ENCODE data around the gene EFCAB11.

EFCAB11 gene

DNA sequence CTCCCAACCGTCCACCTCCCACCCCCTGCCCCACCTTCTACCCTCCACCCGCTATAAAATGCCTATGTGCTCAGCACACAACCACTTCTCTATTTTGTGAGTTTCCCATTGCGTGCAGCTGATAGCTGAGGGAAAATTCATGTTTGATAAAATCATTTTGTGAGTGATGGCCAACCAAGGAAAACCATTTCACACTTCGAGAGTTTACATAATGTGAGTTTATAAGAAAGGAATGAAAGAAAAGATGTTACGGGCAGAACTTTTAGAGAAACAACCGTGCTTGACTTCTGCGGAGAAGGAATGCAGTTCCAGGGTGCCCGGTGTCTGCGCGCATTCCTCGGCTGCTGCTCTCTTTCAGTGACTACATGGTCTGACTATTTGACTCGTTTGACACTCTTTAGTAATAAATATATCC lies 140.9 kb downstream of the EFCAB11 start:
- H3K9me2 ChIP-seq (replicated peaks; ENCODE audit: low read depth, low read length) = no peaks in the 10 kb centered on the region
- no peaks in the 10 kb centered on the region for H3F3A ChIP-seq (ENCODE audit: low read depth)
- no peaks in the 10 kb centered on the region for H3K9me3 ChIP-seq (ENCODE audit: insufficient read depth, low read depth, low read length)
- H3K4me2 ChIP-seq (ENCODE audit: low read depth, low read length, poor library complexity, severe bottlenecking) = no peak overlapping the region
- H3K4me1 ChIP-seq (ENCODE audit: insufficient read depth, low read length, poor library complexity, severe bottlenecking) = no peaks in the 10 kb centered on the region
- H3K4me3 ChIP-seq (ENCODE audit: low read length, poor library complexity, severe bottlenecking) = no peak overlapping the region
- no peaks in the 10 kb centered on the region for H4K20me1 ChIP-seq (ENCODE audit: insufficient read depth, low read length, poor library complexity, severe bottlenecking)
- TF ChIP-seq CTCF (conservative IDR thresholded peaks at IDR 0.05; ENCODE audit: low read length) (no peak), EZH2phosphoT487 (IDR thresholded peaks at IDR 0.05; ENCODE audit: borderline replicate concordance) (no peak)
- no peaks in the 10 kb centered on the region for H3K27me3 ChIP-seq (ENCODE audit: insufficient read depth, low read length, poor library complexity, severe bottlenecking)
- no peak overlapping the region for H3K9ac ChIP-seq (ENCODE audit: low read depth, low read length, poor library complexity, severe bottlenecking)
- H3K36me3 ChIP-seq (ENCODE audit: insufficient read depth, low read length) = no peaks in the 10 kb centered on the region
- H3K79me2 ChIP-seq (ENCODE audit: insufficient read depth, low read length) = no peaks in the 10 kb centered on the region
- H2AFZ ChIP-seq (ENCODE audit: low read length) = no peak overlapping the region

GRCh38 chr14:89811954-89812575 lies 142.5 kb downstream of the EFCAB11 start:
- no peaks in the 10 kb centered on the region for H4K20me1 ChIP-seq (ENCODE audit: insufficient read depth, low read length, poor library complexity, severe bottlenecking)
- H3K4me1 ChIP-seq (ENCODE audit: insufficient read depth, low read length, poor library complexity, severe bottlenecking) = peaks cover 3% of the 10 kb centered on the region
- no peaks in the 10 kb centered on the region for H3K36me3 ChIP-seq (ENCODE audit: insufficient read depth, low read length)
- no peak overlapping the region for H3K4me3 ChIP-seq (ENCODE audit: low read length, poor library complexity, severe bottlenecking)
- no peak for TF ChIP-seq CTCF (conservative IDR thresholded peaks at IDR 0.05; ENCODE audit: low read length)
- no peak for TF ChIP-seq EZH2phosphoT487 (IDR thresholded peaks at IDR 0.05; ENCODE audit: borderline replicate concordance)
- no peaks in the 10 kb centered on the region for H3K9me2 ChIP-seq (replicated peaks; ENCODE audit: low read depth, low read length)
- no peak overlapping the region for H3K4me2 ChIP-seq (ENCODE audit: low read depth, low read length, poor library complexity, severe bottlenecking)
- H3F3A ChIP-seq (ENCODE audit: low read depth) = no peaks in the 10 kb centered on the region
- H3K9ac ChIP-seq (ENCODE audit: low read depth, low read length, poor library complexity, severe bottlenecking) = no peak overlapping the region
- no peaks in the 10 kb centered on the region for H3K27me3 ChIP-seq (ENCODE audit: insufficient read depth, low read length, poor library complexity, severe bottlenecking)
- no peaks in the 10 kb centered on the region for H3K79me2 ChIP-seq (ENCODE audit: insufficient read depth, low read length)
- H3K9me3 ChIP-seq (ENCODE audit: insufficient read depth, low read depth, low read length) = no peaks in the 10 kb centered on the region
- no peak overlapping the region for H2AFZ ChIP-seq (ENCODE audit: low read length)

- H2AFZ ChIP-seq (ENCODE audit: low read length) = no peak overlapping the region
- no peak overlapping the region for H3K9ac ChIP-seq (ENCODE audit: low read depth, low read length, poor library complexity, severe bottlenecking)
- no peaks in the 10 kb centered on the region for H3F3A ChIP-seq (ENCODE audit: low read depth)
- H3K4me3 ChIP-seq (ENCODE audit: low read length, poor library complexity, severe bottlenecking) = no peak overlapping the region
- H4K20me1 ChIP-seq (ENCODE audit: insufficient read depth, low read length, poor library complexity, severe bottlenecking) = no peaks in the 10 kb centered on the region
- H3K4me2 ChIP-seq (ENCODE audit: low read depth, low read length, poor library complexity, severe bottlenecking) = no peak overlapping the region
- peaks cover 4% of the 10 kb centered on the region for H3K4me1 ChIP-seq (ENCODE audit: insufficient read depth, low read length, poor library complexity, severe bottlenecking)
- no peaks in the 10 kb centered on the region for H3K27me3 ChIP-seq (ENCODE audit: insufficient read depth, low read length, poor library complexity, severe bottlenecking)
- no peaks in the 10 kb centered on the region for H3K9me2 ChIP-seq (replicated peaks; ENCODE audit: low read depth, low read length)
- TF ChIP-seq EZH2phosphoT487 (IDR thresholded peaks at IDR 0.05; ENCODE audit: borderline replicate concordance) (no peak), CTCF (conservative IDR thresholded peaks at IDR 0.05; ENCODE audit: low read length) (no peak)
- H3K36me3 ChIP-seq (ENCODE audit: insufficient read depth, low read length) = no peaks in the 10 kb centered on the region
- no peaks in the 10 kb centered on the region for H3K79me2 ChIP-seq (ENCODE audit: insufficient read depth, low read length)
- H3K9me3 ChIP-seq (ENCODE audit: insufficient read depth, low read depth, low read length) = no peaks in the 10 kb centered on the region
Observed at GRCh38 chr14:89810101-89810500, 144.4 kb downstream of the EFCAB11 start.
